Ovary (tissue), 9 donors: Measurements from ENCODE around the gene CDC23. TPM values are rescaled to one million over a fixed set of nuclear protein-coding genes. Genes with fewer than 3 reads are reported as not detected.
"Not testable (repeated sequence)": the region's sequence is repeated elsewhere in the genome, so short reads cannot be mapped to it uniquely, and the experiment has no call there.

ENCODE experiments used
- DNase-seq, 5 donors: peaks; one replicate each; pipeline ENCODE4 v3.0.0-alpha.2; 2019 to 2020
- H3K27ac ChIP-seq, 2 donors: fragments of 200-600 bp; one replicate each; pipeline versions ENCODE4 v1.5.1 to v1.8.0; 2019 to 2022
- H3K27me3 ChIP-seq: fragments of 200-600 bp; one replicate; pipeline ENCODE4 v1.8.0; 2022
- H3K36me3 ChIP-seq: fragments of 200-600 bp; sonication (generic); one replicate; pipeline ENCODE4 v1.5.1; 2019
- H3K4me1 ChIP-seq: one replicate; pipeline ENCODE4 v1.8.1; 2013; ENCODE audit warnings: mild to moderate bottlenecking, moderate library complexity; ENCODE audit not compliant: insufficient read depth
- H3K4me3 ChIP-seq: fragments of 200-600 bp; sonication (generic); one replicate; pipeline ENCODE4 v1.5.1; 2017
- H3K9me3 ChIP-seq, 2 donors: fragments of 200-600 bp in 1 of 2; sonication (generic) in 1 of 2; one replicate each; pipeline versions ENCODE4 v1.5.1 to v1.8.1; 2013 to 2019; ENCODE audit warnings: mild to moderate bottlenecking in 1 of 2, moderate library complexity in 1 of 2
- CTCF ChIP-seq, 3 donors: fragments of 450-650 bp in 2 of 3; fragments of 200-600 bp in 1 of 3; IDR thresholded peaks; one replicate each; pipeline versions ENCODE4 v1.5.1 to v1.8.0; 2016 to 2022; ENCODE audit warnings: antibody characterized with exemption in 3 of 3, mild to moderate bottlenecking in 1 of 3
- EP300 ChIP-seq: sonication (generic); formaldehyde crosslinking; IDR thresholded peaks from one replicate; pipeline ENCODE4 v1.6.1; 2017; ENCODE audit warnings: antibody characterized with exemption
- POLR2A ChIP-seq: fragments of 450-650 bp; IDR thresholded peaks from one replicate; pipeline ENCODE4 v1.6.1; 2017; ENCODE audit warnings: antibody characterized with exemption, mild to moderate bottlenecking, moderate library complexity
- WGBS, 3 donors: extraction: QIAGEN DNeasy Blood & Tissue Kit in 1 of 3; methylation state at CpG; one replicate each; pipeline versions ENCODE4 v1.1.5 to v1.1.7; 2013 to 2017; 5-methylcytosine and 5-hydroxymethylcytosine counted together
- intact Hi-C, 4 donors: fragments of 100-400 bp; cut with DNase I; formaldehyde crosslinking; loops; one replicate each; pipeline versions ENCODE4 v1.11.0 to v1.15.1; 2022 to 2023
- polyA plus RNA-seq, 2 donors: library from polyadenylated mRNA; stranded (reverse); fragments of 200-250 nt in 1 of 2; fragments of 350-450 nt in 1 of 2; fragmentation: Illumina TruSeq in 1 of 2; extraction: RNeasy Lipid Tissue Mini Kit (QIAGEN cat#74804) in 1 of 2; gene quantifications; one replicate each; pipeline ENCODE4 v1.2.3, GENCODE V29; 2013 to 2014
- total RNA-seq, 7 donors: library from RNA; depleted of rRNA in 2 of 7; stranded (reverse); fragments of >200 nt in 2 of 7; fragmentation: NEBNext Ultra II Directional in 3 of 7; extraction: Animal tissue kit (Norgen Biotek cat#: 25700) in 3 of 7; gene quantifications; one replicate each; pipeline versions ENCODE4 v1.1.0 to v1.2.4, GENCODE V29; 2016 to 2023
- donor health status: DM: no; HTN: no; CAD: no; lungs with moderate emphysema.
- donor health status: DM: no; HTN: no; CAD: no.
- donor health status: Bipolar disorder and iron deficiency.
- donor health status: DM: yes; HTN: yes; CAD: no.
- donor health status: DM: no; HTN: no; CAD: no.
- donor health status: DM: yes; HTN: yes; CAD: no.

CDC23 gene
- total and polyA plus RNA-seq, 9 donors: 10.6 to 28.8 (median 21.6) TPM

- WGBS, 3 donors: 82 to 95% (median 83%) methylated on average over 3 of the region's 3 CpGs
- no peaks in the 10 kb centered on the region for H3K4me1 ChIP-seq
- H3K27ac ChIP-seq: no peak overlapping the region
- no peaks in the 10 kb centered on the region for H3K27me3 ChIP-seq
- no peaks in the 10 kb centered on the region for H3K36me3 ChIP-seq
- intact Hi-C loops: no loop called here
- TF ChIP-seq POLR2A: no peak
- no peak for TF ChIP-seq EP300
- TF ChIP-seq CTCF (IDR thresholded peaks at IDR 0.05): no peak
- no peaks in the 10 kb centered on the region for H3K9me3 ChIP-seq
- H3K4me3 ChIP-seq: no peak overlapping the region
- DNase-seq: no peak
These were observed 39.8 kb upstream of the CDC23 start for GRCh38 chr5:138252944-138253343.

- H3K4me3 ChIP-seq, H3K36me3 ChIP-seq, H3K9me3 ChIP-seq, intact Hi-C loops, H3K4me1 ChIP-seq, H3K27me3 ChIP-seq, DNase-seq, H3K27ac ChIP-seq: not testable (repeated sequence)
- 56 to 77% (median 60%) methylated on average over 2 of the region's 2 CpGs for WGBS, 3 donors
These were observed 34.7 kb upstream of the CDC23 start for GRCh38 chr5:138247800-138248199.

- Histone ChIP-seq H3K4me3 (no peak overlapping the region), H3K27ac (no peak overlapping the region), H3K27me3 (no peaks in the 10 kb centered on the region), H3K9me3 (no peaks in the 10 kb centered on the region), H3K4me1 (no peaks in the 10 kb centered on the region), H3K36me3 (no peaks in the 10 kb centered on the region)
- intact Hi-C loops: no loop called here
- 84 to 86% (median 86%) methylated on average over 4 of the region's 4 CpGs for WGBS, 3 donors
- no peak for DNase-seq
- TF ChIP-seq CTCF (IDR thresholded peaks at IDR 0.05): no peak
- no peak for TF ChIP-seq POLR2A
- no peak for TF ChIP-seq EP300
These were observed 33.7 kb upstream of the CDC23 start for GRCh38 chr5:138246822-138247221.

DNA sequence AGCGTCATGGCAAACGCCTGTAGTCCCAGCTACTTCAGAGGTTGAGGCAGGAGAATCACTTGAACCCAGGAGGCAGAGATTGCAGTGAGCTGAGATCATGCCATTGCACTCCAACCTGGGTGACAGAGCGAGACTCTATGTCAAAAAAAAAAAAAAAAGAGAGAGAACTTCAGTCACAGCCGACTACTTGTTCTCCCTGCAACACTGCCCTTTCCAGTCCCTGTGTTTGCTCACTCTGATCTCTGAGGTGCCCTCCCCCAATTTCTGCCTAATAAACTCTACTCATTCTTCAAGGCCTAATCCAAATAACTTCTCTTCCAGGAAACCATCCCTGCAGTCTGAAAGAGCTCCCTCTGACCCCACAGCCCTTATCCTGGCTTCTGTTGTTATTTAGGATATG lies 33.2 kb upstream of the CDC23 start:
- no peaks in the 10 kb centered on the region for H3K4me1 ChIP-seq
- TF ChIP-seq POLR2A (no peak), EP300 (no peak), CTCF (IDR thresholded peaks at IDR 0.05) (no peak)
- no peak overlapping the region for H3K4me3 ChIP-seq
- H3K27ac ChIP-seq: no peak overlapping the region
- intact Hi-C loops: no loop called here
- H3K9me3 ChIP-seq: no peaks in the 10 kb centered on the region
- no peak for DNase-seq
- no peaks in the 10 kb centered on the region for H3K36me3 ChIP-seq
- WGBS, 3 donors: 69 to 88% (median 85%) methylated on average over 4 of the region's 4 CpGs
- H3K27me3 ChIP-seq: no peaks in the 10 kb centered on the region

DNA sequence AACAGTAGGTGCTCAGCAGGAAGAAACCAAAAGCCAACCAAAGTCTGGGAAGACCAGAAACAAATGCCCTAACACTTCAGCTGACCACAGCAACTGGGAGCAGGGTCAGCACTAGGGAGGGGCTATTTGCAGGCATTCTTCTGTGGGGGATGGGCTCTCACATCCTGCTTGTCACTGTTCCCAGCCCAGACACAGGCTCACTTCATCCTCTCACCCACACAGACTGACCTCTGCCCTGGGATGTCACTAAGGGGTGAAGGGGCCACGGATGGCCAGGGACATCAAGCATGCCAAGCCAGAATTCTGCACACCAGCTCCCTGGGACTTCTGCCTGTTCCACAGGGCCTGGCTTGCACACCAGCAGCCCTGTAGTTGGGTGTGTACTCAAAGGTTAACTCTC lies 32.6 kb upstream of the CDC23 start:
- intact Hi-C loops: no loop called here
- Histone ChIP-seq H3K27ac (no peak overlapping the region), H3K4me1 (no peaks in the 10 kb centered on the region), H3K9me3 (no peaks in the 10 kb centered on the region), H3K27me3 (no peaks in the 10 kb centered on the region), H3K36me3 (no peaks in the 10 kb centered on the region), H3K4me3 (no peak overlapping the region)
- 15 to 33% (median 16%) methylated on average over 1 of the region's 1 CpG for WGBS, 3 donors
- TF ChIP-seq CTCF (IDR thresholded peaks at IDR 0.05) (no peak), POLR2A (no peak), EP300 (no peak)
- no peak for DNase-seq
